Activated CD4-positive, alpha-beta T cell treated with anti-CD3 and anti-CD28 coated beads, Interleukin-2, amount 50 U/mL, for 24 hours (primary cell): ENCODE data around the gene KCNQ1.

Experiments
- DNase-seq, 2 donors: peaks; one replicate each; pipeline ENCODE4 v3.0.0-alpha.2; 2020; ENCODE audit warnings: low read depth in 1 of 2, low spot score in 1 of 2

KCNQ1 gene, protein sequence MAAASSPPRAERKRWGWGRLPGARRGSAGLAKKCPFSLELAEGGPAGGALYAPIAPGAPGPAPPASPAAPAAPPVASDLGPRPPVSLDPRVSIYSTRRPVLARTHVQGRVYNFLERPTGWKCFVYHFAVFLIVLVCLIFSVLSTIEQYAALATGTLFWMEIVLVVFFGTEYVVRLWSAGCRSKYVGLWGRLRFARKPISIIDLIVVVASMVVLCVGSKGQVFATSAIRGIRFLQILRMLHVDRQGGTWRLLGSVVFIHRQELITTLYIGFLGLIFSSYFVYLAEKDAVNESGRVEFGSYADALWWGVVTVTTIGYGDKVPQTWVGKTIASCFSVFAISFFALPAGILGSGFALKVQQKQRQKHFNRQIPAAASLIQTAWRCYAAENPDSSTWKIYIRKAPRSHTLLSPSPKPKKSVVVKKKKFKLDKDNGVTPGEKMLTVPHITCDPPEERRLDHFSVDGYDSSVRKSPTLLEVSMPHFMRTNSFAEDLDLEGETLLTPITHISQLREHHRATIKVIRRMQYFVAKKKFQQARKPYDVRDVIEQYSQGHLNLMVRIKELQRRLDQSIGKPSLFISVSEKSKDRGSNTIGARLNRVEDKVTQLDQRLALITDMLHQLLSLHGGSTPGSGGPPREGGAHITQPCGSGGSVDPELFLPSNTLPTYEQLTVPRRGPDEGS

DNA sequence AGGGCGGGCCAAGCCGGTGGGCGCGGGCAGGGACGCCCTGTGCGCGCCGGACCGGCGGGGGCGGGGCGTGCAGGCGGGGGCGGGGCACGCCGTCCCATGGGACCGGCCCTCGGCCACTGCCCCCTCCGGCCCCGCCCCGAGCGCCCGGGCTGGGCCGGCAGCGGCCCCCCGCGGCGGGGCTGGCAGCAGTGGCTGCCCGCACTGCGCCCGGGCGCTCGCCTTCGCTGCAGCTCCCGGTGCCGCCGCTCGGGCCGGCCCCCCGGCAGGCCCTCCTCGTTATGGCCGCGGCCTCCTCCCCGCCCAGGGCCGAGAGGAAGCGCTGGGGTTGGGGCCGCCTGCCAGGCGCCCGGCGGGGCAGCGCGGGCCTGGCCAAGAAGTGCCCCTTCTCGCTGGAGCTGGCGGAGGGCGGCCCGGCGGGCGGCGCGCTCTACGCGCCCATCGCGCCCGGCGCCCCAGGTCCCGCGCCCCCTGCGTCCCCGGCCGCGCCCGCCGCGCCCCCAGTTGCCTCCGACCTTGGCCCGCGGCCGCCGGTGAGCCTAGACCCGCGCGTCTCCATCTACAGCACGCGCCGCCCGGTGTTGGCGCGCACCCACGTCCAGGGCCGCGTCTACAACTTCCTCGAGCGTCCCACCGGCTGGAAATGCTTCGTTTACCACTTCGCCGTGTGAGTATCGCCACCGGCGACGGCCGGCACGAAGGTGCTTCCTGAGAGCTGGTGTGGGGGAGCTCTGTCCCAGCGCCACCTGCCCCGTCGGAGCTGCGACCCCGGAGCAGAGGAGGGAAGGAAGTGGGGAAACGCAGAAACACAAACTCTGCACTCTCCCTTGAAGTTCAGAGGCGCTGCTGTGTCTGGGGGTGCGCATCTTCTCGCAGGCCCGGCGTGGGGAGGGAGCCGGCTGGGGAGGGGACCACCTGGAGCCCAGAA, at the start of gene KCNQ1:
Gene KCNQ1 (plus strand): TSS at position 188 of the 925 bp plus-strand sequence. CDS start 91 bp downstream, at position 279.
- DNase-seq, result no peak

DNA sequence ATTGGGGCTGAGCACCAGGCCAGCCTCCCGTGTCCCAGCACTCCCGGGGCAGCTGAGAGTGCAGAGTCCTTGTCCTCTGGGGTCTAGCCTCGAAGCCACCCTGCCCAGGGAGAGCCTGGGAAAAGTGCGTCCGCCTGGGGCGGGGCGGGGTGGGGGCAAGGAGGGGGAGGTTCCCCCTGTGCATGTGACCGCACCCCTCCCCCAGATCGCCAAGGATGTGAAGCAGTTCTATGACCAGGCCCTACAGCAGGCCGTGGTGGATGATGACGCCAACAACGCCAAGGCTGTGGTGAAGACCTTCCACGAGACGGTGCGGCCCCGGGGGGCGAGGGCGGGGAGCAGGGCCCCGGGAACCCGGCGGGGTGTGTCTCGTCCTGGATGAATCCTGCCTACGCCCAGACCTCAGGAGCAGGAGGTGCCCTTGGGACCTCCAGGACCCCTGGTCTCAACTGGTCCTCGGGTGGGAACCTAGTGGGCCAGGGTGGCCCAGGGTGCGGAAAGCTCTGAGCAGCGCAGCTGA, 49.5 kb upstream of the KCNQ1 start:
- DNase-seq, result no peak

DNA sequence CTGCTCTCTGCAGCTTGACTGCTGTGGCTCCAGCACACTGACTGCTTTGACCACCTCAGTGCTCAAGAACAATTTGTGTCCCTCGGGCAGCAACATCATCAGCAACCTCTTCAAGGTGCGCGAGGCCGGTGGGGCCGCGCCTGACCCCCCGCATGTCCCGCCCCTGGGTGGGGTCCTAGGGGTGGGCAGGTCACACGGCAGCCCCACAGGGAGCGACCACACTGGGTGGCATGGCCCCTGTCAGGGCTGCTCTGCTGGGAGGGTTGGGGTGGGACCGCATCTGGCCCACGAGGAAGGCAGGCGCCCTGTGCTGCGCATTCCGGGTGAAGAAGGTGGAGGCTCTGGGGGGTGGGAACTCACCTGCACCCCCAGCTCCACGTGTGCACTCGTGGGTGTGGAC, 49.0 kb upstream of the KCNQ1 start:
- no peak for DNase-seq

DNA sequence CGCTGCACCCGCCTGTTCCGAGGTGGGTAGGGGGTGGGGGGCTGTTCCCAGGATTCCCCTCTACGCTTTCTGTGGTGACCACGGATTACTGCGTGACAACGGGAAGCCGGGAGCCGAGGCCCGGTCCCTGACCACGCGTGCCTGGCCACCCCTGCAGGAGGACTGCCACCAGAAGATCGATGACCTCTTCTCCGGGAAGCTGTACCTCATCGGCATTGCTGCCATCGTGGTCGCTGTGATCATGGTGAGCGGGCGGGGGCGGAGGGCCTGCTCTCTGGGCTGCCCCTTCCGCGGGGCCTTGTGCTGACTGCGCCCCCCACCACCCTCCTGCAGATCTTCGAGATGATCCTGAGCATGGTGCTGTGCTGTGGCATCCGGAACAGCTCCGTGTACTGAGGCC, 48.3 kb upstream of the KCNQ1 start:
- DNase-seq, result no peak

DNA sequence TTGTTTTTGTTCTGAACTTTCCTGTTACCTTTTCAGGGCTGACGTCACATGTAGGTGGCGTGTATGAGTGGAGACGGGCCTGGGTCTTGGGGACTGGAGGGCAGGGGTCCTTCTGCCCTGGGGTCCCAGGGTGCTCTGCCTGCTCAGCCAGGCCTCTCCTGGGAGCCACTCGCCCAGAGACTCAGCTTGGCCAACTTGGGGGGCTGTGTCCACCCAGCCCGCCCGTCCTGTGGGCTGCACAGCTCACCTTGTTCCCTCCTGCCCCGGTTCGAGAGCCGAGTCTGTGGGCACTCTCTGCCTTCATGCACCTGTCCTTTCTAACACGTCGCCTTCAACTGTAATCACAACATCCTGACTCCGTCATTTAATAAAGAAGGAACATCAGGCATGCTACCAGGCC, 47.8 kb upstream of the KCNQ1 start:
- DNase-seq, result no peak

DNA sequence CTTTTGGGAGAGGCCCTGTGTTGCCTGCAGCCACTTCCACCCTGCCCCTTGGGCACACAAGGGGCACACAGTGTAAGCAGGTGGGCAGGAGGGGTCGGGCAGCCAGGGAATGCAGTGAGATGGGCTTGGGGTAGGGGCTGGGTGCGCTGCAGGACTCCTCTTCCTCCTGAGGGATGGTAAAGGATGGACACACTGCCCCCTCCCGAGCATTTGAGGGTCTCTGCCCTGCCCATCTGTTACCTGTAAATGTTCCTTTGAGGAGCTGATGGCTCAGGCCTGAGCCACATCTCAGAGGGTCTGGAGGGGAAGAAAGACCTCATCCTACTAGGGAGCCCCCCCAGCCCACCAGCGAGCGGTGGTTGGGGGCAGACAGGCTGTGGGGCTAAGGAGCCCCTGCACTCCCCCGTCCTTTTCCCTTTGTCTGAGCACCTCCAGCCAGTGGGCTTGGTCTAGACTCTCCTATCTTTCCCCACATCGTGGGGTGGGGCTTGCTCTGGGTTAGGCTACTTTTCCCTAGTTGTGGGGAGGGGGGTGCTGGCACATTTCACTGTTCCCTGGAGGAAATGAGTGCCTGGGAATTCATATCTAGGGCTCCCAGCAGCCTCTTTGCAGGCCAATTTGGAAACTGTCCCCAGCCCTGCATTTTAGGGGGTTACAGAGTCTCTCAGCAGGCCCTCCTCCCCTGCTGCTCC, 46.0 kb upstream of the KCNQ1 start:
- no peak for DNase-seq

DNA sequence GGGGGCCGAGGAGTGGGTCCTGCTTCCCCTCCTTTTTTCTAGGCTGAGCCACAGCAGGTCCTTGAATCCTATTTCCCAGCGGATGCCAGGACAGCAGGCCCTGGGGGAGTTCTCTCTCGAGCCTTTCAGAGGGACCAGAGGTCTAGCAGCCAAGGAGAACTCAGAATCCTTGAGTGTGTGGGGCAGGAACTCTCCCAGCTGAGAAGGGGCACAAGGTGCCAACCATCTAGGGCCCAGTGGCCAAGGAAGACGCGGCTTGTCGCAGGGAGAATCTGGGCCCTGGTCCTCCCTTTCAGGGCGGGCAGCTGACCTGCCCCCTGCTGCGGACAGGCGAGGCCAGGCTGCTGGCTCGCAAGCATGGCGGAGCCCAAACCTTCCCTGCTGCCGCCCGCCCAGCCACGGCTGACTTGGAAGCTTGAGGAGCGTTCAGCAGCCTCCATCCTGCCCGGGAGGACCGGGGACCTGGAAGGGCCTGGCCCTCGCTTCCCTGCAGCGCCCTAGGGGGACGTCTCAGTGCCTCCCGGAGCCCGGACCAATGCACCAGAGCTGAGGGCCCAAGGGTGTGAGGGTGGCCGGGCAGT, 45.2 kb upstream of the KCNQ1 start:
- DNase-seq, result peak in 1 of 2 donors; percentile 21

DNA sequence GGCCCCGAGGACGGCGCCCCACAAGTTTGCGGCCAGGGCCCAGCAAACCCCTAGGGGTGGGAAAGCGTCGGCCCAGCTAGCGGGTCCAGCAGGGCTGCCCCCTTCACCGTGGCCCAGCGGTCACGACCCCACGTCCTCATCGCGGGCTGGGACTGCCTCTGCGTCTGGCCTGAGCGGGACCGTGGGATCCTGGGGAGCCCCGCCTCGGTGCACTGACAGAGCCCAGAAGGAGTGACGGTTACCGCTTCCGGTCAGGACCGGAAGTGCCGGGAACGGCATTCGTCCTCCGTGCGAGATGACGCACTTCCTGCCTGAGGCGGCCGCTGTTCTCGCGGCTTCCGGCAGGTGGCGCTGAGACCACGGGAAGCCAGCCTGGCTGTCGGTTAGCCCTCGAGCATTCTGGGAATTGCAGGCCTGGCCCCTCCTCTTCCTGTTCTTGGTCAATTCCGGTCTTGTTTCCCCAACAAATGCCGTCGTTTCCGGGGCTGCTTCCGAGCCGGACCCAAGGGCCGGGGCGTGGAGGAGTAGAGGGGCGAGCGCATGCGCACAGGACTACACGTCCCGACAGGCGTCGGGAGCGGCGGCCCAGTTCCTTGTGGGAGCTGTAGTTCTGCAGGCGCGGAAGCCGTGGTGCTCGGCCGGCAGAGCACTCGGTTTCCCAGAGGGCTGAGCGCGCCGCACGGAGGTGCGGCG, 44.6 kb upstream of the KCNQ1 start, which contains the start of gene TSSC4:
Gene TSSC4 (plus strand): TSS at position 682 of the 693 bp plus-strand sequence. CDS start 1,884 bp downstream, outside the sequence.
- DNase-seq, result peak; percentile 99 to 100

DNA sequence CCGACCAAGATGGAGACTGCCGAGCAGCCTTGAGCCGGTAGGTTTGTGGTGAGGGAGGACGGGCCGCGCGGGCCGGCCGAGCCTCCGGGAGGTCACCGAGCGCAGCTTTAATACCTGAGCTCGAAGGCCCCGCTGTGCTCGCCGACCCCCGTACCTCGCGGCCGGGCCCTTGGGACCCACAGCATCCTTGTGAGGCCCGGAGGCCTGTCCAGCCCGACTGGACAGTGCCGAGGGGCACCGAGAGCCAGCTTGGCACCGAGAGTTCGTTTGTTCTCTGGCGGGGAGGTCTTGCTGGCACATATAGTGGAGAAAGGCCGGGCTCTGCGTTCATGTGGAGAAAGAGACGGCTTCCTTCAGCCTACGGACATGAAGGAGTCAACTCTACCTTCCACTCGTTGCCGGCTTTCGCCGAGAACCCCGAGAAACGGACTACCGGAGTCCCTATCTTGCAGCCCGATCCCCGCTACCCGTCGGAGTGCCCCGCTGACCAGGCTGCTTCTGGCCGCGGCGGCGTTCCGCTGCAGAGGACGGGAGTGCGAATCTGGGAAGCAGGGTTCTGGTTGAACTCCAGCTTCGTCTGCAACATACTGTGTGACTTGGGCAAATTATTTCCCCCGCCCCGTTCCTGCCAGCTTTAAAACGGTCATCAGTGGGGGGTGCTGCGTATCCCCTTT, 43.9 kb upstream of the KCNQ1 start:
- DNase-seq, result no peak

DNA sequence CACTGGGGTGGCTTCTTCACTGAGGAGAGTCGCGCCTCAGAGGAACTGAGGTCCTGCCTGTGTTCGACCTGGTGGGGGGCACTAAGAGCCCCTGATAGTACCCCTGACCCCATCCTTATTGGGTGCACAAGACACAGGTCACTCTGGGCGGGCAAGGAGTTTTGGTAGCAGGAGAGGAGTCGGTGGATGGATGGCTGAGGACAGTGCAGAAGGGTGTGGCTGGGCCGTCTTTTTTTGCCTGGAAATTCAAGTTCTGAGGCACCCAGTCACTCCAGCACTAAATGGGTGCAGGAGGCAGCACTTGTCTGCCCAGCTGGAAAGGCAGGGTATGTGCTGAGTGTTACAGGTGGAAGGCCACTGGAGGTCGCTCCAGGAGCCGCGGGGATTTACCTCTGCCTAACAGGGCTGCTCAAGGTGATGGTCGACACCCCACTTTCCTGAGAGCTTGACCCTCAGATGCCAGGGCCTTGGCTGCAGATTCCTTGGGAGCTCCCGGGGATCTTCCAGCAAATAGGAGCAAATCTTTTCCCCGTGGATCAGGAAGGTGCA, 43.3 kb upstream of the KCNQ1 start:
- no peak for DNase-seq

DNA sequence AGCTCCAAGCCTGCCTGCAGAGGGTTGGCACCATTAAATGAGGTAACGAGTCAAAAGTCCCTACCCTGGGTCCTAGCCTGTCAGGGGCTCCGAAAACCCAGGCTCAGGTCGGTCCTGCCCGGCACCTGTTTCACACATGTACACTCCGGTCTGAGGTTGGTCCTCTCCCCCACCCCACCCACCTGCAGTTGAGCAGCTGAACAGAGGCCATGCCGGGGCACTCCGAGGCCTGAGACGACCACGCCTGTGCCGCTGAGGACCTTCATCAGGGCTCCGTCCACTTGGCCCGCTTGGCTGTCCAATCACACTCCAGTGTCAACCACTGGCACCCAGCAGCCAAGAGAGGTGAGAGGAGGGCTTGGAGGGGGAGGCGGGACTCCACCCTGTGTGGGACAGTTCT, 42.7 kb upstream of the KCNQ1 start:
- DNase-seq, result no peak

DNA sequence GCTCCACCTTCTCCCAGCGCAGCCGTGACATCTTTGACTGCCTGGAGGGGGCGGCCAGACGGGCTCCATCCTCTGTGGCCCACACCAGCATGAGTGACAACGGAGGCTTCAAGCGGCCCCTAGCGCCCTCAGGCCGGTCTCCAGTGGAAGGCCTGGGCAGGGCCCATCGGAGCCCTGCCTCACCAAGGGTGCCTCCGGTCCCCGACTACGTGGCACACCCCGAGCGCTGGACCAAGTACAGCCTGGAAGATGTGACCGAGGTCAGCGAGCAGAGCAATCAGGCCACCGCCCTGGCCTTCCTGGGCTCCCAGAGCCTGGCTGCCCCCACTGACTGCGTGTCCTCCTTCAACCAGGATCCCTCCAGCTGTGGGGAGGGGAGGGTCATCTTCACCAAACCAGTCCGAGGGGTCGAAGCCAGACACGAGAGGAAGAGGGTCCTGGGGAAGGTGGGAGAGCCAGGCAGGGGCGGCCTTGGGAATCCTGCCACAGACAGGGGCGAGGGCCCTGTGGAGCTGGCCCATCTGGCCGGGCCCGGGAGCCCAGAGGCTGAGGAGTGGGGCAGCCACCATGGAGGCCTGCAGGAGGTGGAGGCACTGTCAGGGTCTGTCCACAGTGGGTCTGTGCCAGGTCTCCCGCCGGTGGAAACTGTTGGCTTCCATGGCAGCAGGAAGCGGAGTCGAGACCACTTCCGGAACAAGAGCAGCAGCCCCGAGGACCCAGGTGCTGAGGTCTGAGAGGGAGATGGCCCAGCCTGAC, 41.7 kb upstream of the KCNQ1 start:
- no peak for DNase-seq

DNA sequence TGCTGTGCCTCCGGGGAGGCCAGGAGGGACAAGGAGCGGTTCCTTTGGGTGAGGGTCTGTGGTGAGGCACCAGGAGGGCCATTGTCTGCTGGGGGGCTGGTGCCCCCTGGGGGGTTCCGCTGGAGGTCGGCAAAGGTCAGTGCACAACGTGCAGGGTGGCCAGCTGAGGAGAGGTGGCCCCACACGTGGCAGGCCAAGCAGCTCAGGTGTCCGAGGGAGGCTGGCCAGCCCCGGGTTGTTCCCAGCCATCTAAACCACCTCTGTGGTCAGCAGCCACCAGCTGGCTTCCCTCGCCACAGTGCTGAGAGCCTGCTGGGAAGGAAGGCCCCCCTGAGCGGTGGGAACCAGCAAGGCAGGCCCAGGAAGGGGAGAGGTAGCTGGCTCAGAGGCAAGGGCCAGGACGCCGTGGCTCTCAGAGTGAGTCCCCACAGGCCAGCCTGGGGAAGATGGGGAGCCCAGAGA, 40.0 kb upstream of the KCNQ1 start:
- DNase-seq, result no peak

DNA sequence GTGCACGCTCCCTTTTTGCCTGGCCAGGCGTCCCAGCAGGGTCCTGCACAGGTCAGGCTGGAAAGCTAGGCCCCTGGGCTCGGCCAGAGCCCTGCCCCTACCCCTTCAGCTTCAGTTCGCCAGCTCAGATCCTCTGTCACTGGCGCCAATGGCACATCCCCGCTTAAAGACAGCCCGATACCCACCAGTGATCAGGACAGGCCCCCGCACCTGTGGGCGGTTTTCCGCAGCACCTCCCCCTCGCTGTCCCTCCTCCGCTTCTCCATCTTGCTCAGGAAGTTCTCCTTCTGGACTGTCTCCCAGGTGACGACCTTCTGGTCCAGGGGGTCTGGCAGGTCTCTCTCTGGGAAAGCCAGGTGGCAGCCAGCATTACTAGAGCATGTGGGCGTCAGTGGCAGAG, 38.4 kb upstream of the KCNQ1 start:
- DNase-seq, result no peak

DNA sequence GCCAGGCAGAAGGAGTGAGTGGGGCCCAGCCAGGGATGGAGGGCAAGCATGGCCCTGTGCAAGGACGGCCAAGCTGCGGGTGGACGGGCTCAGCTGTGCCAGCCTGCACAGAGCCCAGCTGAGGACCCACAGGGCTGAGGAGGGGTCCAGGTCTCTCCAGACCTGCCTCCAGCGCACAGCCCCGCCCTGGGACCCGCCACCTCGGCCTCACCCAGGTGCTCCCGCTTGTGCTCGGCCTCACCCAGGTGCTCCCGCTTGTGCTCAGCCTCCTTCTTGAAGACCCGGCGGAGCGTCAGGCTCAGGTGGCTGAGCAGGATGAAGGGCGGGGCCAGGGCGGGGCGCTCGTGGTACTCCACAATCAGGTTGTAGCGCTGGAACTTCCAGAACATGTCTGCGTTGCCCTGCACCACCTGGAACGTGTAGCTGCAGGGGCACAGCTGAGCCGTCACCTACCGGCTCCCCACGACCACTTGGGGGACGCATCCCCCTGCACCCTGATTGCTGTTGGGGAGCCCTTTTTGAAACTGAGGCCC, 37.9 kb upstream of the KCNQ1 start:
- no peak for DNase-seq

DNA sequence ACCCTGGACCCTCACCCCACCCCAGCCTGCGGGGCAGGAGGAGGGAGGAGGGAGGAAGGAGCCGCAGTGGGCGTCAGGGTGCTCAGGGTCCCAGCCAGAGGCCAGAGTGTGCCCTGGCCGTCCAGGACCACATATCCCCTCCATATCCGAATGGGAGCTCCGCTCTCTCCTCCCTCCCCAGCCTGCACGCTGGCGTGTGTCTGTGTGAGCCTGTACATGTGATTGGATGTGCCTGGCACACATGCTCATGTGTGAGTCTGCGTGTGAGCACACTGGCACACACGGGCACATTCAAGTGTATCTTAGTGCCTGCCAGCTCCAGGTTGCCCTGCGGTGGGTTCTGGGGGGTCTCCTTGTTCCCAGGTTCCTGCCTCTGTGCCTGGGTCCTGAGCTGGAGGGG, 36.1 kb upstream of the KCNQ1 start:
- no peak for DNase-seq

DNA sequence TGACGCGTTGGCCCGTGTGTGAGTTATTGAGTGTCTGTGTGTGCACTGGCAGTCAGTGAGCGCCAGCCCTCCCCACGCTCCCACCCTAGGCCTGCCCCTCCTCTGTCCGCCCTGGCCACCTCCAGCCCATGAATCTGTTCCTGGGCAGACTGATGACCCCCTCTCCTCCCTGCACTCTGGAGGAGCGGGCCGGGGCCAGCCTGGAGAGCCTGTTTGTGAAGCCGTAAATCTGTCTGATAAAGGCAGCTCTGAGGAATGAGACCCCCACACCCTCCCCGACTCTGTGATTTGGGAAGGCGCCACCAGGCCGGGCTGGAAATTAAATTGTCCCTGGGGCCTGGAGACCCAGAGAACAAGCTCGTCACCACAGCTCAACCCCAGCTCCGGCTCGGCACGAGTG, 35.7 kb upstream of the KCNQ1 start:
- DNase-seq, result no peak
